GM18511 (cell line): Measurements from ENCODE around the gene SMAD3.

ENCODE experiments used
- ATAC-seq: cut with Tn5 transposase; IDR thresholded peaks from one replicate; pipeline ENCODE4 v1.9.1; 2021; ENCODE audit warnings: mild to moderate bottlenecking, moderate library complexity; ENCODE audit not compliant: unreplicated experiment

Gene SMAD3

GRCh38 chr15:67094001-67094826 is 28.8 kb downstream of the SMAD3 start:
- no peak for ATAC-seq

- no peak for ATAC-seq
Observed at GRCh38 chr15:67095912-67096311, 30.5 kb downstream of the SMAD3 start.

DNA sequence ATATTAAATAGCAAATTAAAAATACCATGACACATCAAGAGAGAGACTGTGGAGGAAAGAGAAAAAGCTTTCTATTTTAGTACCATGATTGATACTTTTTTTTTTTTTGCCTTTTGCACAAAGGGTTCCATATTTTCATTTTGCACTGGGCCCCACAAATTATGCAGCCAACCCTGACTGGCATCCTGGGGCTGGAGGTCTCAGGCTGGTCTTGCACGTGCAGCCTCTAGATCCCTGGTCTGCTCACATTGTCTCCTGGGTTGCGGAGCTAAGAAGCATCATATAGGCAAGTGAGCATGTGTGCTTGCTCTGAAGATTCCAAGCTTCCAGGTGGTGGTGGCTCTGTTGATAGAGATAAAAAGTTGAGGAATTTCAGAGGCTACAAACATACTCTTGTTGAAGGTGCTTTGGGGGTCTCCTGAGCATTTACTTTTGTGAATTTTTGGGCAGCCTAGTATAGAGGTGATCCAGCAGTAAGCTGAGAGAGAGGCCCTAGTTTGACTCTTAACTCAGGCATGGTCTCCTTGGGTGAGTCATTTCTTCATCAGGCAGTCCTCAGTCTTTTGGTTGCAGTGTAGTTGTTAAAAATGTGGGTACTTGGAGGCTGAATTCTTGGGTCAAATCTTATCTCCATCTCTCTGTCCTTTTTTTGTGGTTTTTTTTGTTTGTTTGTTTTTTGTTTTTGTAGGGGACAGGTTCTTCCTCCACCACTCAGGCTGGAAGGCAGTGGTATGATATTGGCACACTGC is 31.3 kb downstream of the SMAD3 start:
- ATAC-seq = no peak

DNA sequence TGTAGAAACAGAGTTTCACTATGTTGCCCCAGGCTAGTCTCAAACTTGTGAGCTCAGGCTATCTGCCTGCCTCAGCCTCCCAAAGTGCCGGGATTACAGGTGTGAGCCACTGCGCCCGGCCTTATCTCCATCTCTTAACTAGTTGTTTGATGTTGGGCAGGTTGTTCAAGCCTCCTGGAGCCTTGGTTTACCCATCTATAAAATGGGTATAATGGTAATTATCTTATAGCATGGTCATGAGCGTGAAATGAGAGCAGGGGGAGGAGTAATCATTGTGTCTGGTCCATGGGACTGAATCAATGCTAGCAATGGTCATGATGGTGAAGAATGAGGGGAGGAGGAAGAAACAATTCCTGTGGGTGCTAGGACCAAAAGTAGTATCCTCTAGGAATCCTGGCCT is 32.0 kb downstream of the SMAD3 start:
- no peak for ATAC-seq

- ATAC-seq = no peak
Observed at GRCh38 chr15:67097930-67098740, 32.7 kb downstream of the SMAD3 start.

- ATAC-seq = no peak
Observed at GRCh38 chr15:67098768-67099282, 33.4 kb downstream of the SMAD3 start.

DNA sequence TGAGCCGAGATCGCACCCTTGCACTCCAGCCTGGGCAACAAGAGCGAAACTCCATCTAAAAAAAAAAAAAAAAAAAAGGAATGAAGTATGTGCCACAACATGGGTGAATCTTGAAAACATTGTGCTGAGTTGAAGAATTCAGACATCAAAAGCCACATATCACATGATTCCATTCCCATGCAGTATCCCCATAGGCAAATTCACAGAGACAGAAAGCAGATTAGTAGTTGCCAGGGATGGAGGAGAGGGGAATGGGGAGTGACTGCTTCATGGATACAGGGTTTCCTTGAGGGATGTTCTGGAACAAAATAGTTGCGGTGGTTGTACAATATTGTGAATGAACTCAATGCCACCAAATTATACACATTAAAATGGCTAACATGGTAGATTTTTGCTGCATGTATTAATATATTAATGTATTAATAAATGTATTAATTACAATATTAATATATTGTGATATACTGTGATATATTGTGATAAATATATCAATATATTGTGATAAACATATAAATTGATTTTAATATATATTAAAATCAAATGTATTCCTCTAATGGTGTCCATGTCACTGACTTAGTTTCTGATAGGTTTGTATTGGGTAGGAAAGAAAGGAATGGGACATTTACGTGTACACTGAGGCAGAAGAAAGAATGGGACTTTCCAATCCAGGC is 34.9 kb downstream of the SMAD3 start:
- ATAC-seq = no peak

DNA sequence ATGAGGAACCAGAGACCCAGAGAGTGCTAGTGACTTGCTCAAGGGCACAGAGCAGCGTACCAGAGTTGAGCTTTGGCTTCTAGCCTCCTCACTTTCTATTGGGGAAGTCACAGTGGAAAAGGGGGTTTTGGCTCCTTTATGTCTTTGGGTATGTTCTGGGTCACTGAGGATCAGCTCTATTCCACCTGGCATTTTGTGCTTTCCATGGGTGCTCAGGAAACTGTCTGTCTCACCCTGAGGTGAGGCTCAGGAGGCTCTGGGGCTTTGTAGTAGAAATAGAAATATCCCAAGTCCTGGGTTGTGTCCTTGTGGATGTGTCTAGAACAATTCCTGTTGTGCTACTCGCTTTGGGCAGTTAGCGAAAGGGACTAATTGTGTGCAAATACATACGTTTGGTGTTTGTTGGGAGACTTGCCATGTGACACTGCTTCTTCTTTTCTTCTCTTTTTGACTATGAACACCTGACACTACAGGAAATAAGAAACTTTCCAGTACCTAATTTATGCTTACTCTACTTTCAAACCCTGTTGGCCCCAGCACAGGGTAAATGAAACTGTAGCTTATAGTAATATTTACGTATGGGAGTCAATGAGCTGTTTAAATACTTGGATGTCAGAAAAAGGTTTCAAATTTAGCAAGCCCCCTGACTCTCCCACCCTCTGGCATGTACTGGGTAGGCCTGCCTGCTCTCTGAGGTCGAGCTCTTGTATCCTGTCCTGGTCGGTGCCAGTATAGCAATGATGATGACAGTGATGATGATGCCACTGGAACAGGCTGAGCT is 35.6 kb downstream of the SMAD3 start:
- ATAC-seq = peak; percentile 71

DNA sequence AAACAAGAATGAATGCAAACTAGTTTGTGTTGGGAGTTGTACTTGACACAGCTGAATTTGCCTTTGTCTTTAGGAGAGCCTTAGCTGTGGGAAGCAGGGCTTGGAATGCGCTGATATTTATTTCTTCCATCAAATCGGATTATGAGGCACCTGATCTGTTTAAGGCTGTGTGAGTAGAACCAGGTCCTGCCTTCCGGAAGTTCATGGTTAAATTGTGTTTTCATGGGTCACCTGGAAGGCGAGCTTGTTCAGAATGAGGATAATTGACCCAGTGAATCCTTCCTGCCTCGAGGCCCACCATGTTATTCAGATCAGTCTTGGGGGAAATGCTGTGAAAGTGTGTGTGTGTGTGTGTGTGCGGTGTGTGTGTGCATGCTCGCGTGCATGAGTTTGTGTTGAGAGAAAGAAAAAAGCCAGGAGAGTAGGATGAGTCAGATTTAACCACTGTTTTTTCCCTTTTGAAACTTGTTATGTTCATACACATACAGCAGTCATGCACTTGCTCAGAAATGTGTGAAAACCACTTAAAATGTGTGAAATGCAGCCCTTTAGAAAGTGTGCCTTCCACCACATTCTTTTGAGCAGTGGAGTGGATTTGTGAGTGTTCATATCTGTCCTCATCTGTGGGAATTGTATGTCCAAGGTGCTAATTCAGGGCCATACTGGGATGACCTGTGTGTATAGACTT is 36.7 kb downstream of the SMAD3 start:
- peak; percentile 55 for ATAC-seq

DNA sequence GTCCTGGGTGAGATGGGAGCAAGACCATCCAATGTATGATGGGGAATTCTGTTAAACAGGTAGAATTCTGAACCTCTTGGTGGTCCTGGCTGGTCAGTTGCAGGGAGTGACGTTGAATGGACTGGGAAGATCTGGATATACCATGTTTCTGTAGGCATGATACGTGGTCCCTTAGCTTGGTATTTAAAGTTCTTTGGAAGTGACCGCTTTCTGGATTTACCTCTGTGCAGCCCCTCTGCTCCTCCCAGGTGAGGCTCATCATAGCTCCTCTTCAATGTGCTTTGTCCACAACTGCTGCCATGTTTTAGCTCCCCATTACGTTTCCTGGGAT is 37.2 kb downstream of the SMAD3 start:
- ATAC-seq = no peak

- no peak for ATAC-seq
Observed at GRCh38 chr15:67103021-67103420, 37.6 kb downstream of the SMAD3 start.

GRCh38 chr15:67103432-67103831 is 38.0 kb downstream of the SMAD3 start:
- no peak for ATAC-seq

DNA sequence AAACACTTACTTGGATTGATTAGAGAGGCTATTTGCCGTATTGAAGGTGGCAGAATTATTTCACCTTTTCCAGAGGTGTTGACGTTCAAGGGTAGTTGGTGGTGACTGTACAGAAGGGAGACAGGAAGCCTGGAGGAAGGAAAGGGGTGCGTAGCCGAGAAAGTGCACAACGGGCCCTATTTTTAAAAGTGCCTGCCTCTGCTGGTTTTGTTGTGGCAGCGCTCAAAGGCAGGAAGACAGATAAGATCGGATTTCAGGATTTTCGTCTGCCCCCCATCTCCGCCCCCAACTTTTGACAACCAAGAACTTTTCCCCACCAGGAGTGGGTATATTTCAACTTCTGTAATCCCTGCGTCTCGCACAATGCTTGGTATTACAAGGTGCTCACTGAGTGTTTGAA is 38.5 kb downstream of the SMAD3 start:
- ATAC-seq = no peak

DNA sequence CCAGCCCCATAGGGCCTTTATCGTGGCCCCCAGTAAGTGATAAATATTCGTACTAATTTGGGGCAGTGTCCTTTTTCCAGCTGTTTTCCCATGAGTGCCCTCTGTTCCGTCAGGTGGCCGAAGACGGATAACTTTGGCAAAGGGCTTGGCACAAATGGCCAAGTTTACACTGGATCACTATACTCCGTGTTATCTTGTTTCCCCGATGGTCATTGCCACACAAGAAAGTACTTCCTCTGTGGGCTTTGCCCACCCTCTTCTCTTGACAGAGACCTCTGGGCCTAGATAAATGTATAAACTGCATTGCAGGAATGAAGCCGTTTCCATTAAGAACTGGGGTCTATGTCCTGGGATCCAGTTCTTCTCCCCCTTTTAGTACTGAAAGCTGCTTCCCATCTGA is 39.1 kb downstream of the SMAD3 start:
- no peak for ATAC-seq

GRCh38 chr15:67105065-67105951 is 39.9 kb downstream of the SMAD3 start:
- ATAC-seq = no peak

DNA sequence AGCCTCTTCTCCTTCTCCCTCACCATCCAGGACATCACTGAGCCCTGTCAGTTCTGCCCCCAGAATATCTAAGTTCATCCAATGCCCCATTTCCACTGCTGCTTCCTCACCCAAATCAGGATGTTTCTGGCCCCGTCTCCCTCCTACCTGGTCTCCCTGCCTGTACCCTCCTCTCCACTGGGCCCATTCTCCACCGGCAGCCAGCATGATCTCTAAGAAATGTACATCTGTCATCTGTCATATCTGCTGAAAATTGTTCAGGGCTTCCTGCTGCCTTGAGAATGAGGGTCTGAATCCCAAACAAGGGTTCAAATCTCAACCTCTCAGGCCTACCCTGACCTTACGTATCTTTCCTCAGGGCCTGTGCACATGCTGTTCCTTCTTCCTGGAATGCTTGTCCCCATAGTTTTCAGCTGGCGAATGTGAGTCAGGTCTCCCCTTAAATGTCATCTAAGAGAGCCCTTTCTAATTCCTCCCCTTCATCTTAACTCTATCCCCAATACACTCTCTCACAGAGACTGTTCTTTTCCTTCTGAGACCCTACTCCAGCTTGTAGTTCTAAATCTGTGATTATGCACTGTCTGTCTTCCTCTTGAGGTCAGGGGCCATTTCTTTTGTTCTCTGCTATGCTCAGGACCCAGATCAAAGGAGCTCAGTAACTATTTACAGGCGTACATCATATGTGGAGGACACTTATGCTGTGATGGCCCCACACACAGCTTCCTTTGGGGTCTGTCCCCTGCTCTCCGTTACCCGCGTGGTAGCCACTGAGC is 40.8 kb downstream of the SMAD3 start:
- ATAC-seq = no peak

DNA sequence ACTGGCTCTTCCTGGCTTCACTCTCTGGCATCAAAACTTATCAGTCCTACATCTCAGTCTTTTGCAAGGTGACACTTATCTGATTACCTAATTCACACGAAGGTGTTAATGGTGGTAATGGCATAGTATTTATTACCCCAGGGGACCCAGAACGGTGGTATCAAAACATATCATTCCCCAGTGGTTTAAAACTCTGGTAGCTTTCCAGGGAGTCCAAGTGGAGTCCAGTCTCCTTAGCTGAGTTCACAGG is 41.3 kb downstream of the SMAD3 start:
- no peak for ATAC-seq
